HG03469 (cell line): ENCODE data around the gene SLC13A5.

Experiments used
- ATAC-seq: cut with Tn5 transposase; IDR thresholded peaks from one replicate; pipeline ENCODE4 v1.9.1; 2021; ENCODE audit warnings: mild to moderate bottlenecking, moderate library complexity, moderate number of reproducible peaks; ENCODE audit not compliant: unreplicated experiment

SLC13A5 gene

GRCh38 chr17:6684881-6685767, 28.0 kb downstream of the SLC13A5 start:
- no peak for ATAC-seq

- no peak for ATAC-seq
Measured at GRCh38 chr17:6684460-6684783, 28.7 kb downstream of the SLC13A5 start.

- ATAC-seq, result no peak
Measured at GRCh38 chr17:6683730-6684459, 29.3 kb downstream of the SLC13A5 start.

GRCh38 chr17:6683081-6683684, 30.0 kb downstream of the SLC13A5 start:
- no peak for ATAC-seq

- no peak for ATAC-seq
Measured at GRCh38 chr17:6682339-6682738, 30.8 kb downstream of the SLC13A5 start.

GRCh38 chr17:6681671-6682070, 31.5 kb downstream of the SLC13A5 start:
- ATAC-seq, result no peak

- no peak for ATAC-seq
Measured at GRCh38 chr17:6681176-6681575, 32.0 kb downstream of the SLC13A5 start.

- no peak for ATAC-seq
Measured at GRCh38 chr17:6679241-6679640, 33.9 kb downstream of the SLC13A5 start.

- ATAC-seq, result no peak
Measured at GRCh38 chr17:6677946-6678345, 35.2 kb downstream of the SLC13A5 start.

GRCh38 chr17:6677158-6677831, 35.9 kb downstream of the SLC13A5 start:
- ATAC-seq, result no peak

- no peak for ATAC-seq
Measured at GRCh38 chr17:6676802-6677157, 36.4 kb downstream of the SLC13A5 start.

GRCh38 chr17:6675201-6675825, 37.9 kb downstream of the SLC13A5 start:
- no peak for ATAC-seq

- ATAC-seq, result no peak
Measured at GRCh38 chr17:6674586-6674985, 38.6 kb downstream of the SLC13A5 start.

GRCh38 chr17:6671431-6671830, 41.7 kb downstream of the SLC13A5 start:
- ATAC-seq, result no peak

GRCh38 chr17:6670999-6671398, 42.2 kb downstream of the SLC13A5 start:
- no peak for ATAC-seq

GRCh38 chr17:6670571-6670970, 42.6 kb downstream of the SLC13A5 start:
- ATAC-seq, result no peak

- ATAC-seq, result no peak
Measured at GRCh38 chr17:6669479-6670212, 43.5 kb downstream of the SLC13A5 start.

GRCh38 chr17:6668727-6669425, 44.3 kb downstream of the SLC13A5 start:
- no peak for ATAC-seq

GRCh38 chr17:6668219-6668618, 45.0 kb downstream of the SLC13A5 start:
- ATAC-seq, result no peak

- no peak for ATAC-seq
Measured at GRCh38 chr17:6667516-6667915, 45.7 kb downstream of the SLC13A5 start.
